NCI-H345 treated with DMSO at 0.1 percent for 48 hours (cell line): ENCODE data around the gene PLA1A.
"Not testable (repeated sequence)": the region's sequence is repeated elsewhere in the genome, so short reads cannot be mapped to it uniquely, and the experiment has no call there.

Source experiments
- DNase-seq: peaks from one replicate; lab custom pipeline; 2025; ENCODE audit not compliant: unreplicated experiment; lab: John Stamatoyannopoulos, UW

The PLA1A gene, protein sequence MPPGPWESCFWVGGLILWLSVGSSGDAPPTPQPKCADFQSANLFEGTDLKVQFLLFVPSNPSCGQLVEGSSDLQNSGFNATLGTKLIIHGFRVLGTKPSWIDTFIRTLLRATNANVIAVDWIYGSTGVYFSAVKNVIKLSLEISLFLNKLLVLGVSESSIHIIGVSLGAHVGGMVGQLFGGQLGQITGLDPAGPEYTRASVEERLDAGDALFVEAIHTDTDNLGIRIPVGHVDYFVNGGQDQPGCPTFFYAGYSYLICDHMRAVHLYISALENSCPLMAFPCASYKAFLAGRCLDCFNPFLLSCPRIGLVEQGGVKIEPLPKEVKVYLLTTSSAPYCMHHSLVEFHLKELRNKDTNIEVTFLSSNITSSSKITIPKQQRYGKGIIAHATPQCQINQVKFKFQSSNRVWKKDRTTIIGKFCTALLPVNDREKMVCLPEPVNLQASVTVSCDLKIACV

DNA sequence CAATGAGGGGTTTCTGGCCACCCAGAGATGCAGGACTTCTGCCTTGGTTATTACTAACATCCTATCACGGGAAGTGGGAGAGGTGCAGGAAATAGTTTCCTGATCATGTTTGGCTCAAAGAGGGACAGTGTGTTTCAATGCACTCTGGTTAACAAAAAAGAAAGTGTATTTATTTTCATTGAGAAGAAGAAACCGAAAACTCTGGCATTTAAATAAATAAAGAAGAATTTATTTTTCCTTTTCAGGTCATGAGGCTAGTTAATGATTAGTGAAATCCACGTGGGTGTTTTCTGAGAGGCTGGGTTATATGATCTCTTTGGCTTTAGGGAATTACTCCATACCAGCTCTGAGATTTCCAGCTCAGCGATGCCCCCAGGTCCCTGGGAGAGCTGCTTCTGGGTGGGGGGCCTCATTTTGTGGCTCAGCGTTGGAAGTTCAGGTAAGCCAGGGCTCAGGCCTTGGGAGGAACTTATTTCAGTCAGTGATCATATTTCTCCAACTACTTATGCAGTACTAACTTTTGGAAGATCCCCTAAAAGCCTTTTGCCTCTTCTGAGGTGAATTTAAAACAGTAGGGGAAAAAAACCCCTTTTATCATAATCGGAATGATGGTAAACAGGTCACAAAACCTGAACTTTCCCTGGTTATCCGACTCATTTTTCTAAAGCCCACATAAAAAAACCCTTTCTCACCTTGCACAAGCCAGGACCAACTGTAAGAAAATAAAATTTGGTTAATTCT, at the start of gene PLA1A:
TSS of gene PLA1A (plus strand) at position 338 of the 741 bp plus-strand sequence. CDS start at position 367, 29 bp downstream.
- no peak for DNase-seq

DNA sequence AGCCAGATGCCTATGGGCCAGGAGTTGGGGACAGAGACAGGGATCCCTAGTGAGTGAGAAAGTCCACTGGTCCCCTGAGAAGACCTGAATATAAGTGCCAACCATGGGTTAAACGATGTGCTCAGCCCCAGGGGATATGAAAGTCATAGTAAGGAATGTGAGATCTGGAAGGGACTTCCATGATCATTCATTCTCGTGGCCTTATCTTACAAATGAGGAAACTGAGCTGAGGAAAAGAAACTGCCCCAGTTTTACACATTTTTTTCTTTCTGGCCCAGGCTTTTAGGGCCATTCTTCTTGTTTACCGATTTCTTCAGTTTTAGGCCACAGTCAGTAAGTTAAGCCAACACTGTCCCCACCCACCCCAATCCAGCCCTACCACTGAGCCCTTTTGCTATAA, 49.3 kb upstream of the PLA1A start:
- DNase-seq, result no peak

DNA sequence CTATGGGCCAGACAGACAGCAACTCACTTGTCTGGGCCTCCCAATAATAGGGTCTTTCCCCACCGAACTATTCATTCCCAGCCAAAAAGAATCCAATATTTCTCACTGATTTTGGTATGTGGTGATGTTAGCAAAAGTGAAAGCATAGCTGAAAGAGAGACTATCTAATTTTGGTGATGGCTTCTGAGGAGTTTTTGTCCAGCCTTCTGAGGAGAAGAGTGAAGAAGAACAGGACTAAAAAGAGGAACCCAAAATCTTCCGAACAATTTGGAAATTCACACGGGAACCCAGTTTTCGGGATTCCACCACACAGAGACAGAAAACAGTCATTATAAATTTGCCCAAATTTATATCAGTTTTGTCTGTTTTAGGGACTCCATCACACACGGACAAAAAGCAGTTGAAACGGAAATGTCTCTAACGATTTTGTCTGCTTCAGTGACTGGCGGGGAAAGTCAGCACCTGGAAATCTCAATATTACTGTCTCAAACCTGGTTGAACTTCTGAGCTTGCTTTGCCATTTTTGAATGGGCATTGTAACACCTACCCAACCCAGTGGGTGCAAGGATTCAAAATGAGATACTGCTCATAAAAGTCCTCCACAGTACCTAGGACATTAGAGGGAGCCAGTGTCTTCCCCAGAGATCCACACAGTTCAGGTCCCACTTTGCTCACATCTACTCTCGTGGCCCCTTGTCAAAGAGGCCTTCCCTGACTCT, 47.3 kb upstream of the PLA1A start:
- no peak for DNase-seq

DNA sequence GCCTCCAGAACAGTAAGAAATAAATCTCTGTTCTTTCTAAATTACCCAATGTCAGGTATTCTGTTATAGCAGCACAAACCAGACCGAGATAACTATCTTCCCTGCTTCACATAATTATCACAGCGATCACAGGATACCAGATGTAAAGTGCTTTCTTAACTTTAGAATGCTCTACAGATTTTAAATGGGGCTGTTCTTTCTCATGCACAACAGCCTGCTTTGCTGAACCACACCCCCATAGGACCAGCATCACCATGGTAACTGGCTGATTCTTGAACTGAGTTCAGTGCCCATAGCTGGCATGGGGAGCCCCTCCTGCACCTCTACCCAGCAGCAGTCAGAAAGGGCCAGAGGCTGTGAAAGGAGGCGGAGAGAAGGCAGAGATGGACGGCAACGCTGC, 46.1 kb upstream of the PLA1A start:
- no peak for DNase-seq

DNA sequence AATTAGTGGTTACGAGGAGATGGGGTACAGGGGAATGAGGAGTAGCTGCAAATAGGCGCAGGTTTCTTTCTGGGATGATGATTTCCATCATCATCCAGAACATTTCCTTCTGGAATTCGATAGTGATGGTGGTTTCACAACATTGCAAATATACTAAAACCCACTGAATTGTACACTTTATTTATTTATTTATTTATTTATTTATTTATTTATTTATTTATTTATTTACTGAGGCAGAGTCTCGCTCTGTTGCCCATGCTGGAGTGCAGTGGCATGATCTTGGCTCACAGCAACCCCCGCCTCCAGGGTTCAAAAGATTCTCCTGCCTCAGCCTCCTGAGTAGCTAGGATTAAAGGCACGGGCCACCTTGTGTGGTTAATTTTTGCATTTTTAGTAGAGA, 44.8 kb upstream of the PLA1A start:
- not testable (repeated sequence) for DNase-seq

DNA sequence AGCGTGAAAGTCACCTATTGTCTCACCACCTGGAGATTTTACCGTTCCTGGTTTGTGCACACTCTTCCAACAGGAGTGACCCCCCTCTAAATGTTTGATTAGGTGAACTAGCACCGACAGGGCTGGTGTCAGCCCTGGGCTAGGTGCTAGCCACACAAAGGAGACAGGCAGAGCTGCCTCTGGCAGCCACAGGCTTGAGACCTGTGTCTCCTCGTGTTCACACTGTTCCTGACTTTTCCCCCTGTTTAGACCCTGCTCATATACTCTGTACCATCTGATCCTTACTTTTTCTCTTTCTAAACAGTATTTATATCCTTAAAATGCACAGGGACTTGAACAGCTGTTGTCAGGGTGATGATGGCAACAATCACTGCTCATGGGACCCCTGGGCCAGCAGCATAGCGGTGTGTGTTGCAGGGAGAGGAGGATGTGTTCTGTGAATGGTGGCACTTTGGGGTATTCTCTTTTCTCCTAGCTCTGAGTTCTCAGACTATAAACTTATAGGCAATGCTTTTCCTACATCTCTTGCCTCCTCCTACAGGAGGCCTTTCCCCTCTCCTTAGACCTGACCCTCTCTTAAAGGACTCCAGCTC, 43.8 kb upstream of the PLA1A start:
- DNase-seq, result no peak

DNA sequence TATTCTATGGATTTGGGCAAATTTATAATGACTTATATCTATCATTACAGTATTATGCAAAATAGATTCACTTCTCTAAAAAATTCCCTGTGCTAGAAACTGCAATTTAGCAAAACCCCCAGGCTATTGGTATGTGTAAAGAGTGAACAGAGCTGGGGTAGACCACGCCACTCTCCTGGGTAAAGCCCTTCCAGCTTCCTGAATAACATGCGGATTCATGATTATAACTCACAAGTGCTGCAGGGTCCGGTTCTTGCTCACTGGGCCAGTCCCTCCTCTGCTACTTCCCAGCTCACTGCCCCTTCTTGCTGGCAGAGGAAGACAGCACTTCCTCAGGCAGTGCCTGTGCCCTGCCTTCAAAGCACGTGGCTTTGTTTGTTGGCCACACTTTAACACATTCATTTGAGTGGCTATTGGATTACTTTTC, 42.4 kb upstream of the PLA1A start:
- DNase-seq, result no peak

DNA sequence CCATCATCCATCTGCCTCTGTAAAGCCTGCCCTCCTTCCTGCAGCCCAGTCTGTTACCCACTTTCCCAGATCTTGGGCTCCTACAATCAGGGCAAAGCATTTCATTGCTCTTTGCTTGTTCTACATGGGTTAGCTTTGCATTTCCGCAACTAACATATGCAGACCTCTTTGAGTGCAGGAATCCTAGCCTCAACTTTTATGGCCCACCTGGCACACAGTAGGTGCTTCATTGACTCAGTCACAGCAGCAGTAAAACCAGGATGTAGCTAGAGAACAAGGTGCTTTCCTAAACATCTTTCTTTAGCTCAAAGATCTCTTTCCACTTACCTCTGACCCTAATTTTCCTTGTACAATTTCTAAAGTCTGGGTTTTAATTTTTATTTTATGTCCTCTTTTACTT, 41.8 kb upstream of the PLA1A start:
- DNase-seq, result no peak

DNA sequence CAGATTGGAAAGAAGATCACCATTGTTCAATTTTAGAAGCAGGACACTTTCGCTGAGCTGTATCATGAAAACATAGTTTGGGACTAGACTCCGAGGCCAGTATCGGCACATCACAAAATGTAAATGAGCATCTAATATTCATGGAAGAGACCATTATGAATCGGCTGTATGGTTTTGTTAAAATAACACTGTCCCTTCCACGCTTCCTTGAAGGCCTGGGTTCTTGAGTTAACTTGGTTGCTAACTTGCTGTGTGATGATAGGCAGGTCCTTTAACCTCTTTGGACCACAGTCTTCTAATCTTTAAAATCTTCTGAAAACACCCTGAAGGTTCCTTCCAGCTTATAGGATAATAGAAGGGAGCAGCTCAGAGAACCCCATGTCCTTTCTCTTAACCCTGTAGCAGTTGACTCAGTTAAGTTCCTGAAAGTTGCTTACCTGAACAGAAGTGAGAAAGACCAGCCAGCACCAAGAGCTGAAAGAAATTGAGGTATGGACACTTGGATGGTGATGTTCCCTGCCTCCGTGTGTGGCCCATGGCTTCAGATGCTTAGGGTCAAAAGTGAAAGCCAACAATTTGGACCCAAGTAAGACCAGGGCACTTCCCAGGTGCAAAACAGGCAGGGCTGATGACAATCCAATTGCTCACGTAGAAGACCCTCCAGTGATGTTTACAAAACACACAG, 40.4 kb upstream of the PLA1A start:
- no peak for DNase-seq

DNA sequence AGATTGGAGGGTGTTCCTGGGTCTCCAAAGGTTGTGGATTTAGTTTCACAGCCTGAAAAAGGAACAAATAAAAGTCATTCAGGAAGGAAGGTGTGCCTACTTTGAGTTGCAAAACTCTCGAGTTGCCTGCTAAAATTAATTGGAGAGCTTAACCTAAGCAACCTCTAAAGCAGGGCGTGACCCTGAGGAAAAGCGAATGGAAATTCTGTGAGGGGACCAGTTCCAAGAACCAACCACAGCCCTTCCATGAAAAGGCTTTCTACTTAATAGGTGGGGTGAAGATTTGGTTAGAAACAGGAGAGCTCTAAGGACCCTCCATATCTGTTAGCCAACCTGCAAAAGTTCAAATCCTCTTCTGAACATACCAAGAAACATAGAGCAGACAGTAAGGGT, 39.8 kb upstream of the PLA1A start:
- DNase-seq, result no peak

DNA sequence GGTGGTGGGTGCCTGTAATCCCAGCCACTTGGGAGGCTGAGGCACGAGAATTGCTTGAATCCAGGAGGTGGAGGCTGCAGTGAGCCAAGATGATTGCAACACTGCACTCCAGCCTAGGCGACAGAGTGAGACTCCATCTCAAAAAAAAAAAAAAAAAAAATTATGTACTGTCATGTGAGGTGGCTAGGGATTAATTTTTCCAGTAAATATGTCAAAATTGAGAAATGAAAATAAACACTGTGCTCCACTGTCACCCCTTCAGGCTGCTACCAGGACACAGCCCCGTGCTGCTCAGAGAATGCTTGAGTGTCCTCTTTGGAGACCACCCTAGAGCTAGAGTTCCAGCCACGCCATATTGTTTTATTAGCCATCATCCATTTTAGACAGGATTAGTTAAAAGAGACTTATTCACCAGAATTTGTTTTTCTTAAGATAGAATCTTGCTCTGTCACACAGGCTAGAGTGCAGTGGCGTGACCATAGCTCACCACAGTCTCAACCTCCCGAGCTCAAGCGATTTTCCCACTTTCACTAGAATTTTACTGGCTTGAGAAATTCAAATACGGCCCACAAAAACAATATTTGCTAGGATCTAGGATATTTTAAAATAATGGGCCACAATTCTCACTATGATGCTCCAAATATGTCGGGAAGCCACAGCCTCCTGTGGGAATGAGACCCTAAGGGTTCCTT, 38.9 kb upstream of the PLA1A start:
- DNase-seq, result no peak

DNA sequence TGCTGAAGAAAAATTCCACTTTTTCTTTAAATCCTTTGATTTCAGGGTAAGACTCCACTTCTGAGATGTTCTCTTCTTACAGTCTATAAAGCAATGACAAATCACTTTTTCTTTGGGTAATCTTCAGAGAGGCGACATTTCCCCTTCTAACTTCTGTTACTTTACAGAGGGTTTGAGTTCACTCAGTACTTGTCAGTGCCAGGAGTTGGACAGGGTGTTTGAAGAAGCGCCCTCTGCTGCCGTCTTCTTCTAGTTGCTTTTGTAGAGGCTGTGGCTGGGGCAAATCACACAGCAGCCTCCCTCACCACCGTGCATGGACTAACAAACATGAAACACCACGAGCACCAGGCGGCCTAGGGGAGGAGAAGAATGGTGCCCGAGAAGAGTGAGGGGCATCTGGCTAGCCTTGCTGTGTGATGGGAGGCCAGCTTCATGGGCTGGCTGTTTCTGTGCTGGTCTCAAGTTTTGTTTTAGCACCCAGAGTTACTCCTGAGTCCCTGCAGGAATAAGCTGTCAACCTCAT, 38.2 kb upstream of the PLA1A start, which contains the start of gene CD80:
TSS of gene CD80 (minus strand) at position 174 of the 523 bp plus-strand sequence. CDS start 1,886 bp downstream, outside the sequence.
- no peak for DNase-seq

DNA sequence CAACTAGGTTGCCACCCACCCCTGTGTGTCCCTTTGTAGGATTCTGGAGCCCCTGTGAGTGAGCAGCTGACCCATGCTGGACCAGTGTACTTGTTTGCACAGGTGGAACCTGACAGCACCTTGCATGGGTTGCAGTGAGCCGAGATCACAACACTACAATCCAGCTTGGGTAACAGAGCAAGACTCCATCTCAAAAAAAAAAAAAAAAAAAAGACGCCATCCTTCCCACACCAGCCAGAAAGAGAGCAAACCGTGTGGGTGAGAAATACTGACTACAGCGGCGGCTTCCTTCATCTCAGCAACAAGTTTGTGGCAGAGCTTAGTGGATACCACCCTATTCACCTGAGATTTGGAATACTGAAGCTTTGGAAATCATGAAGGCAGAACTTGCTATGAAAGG, 37.5 kb upstream of the PLA1A start:
- DNase-seq, result no peak

DNA sequence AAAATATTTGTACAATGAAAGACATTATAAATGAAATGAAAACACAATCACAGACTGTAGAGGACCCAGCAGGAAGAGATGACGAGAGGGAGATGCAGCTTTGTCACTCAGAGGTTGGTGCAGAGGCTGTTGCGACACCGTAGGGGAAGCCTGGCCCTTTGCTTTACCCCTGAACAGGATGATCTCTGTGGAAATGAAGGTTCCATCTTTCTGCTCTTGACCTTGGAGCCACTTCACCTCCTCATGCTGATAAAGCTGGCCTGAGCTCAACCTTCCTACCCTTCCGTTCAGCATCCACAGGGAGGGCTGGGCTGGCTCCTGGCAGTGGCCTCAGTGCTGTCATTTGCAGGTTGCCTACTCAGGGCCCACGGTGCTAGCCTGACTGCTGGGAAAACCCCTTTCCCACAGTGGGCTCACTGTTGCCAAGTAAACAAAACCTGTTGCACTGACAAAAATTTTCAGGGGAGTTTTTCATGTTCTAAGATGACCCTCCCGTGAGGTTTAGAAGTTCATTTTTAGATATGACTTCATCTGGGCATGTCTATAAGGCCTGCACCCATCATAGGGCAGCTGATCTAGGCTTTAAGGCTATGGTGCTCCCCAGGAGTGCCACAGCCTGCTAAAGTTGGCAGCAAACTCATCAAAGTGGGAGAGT, 35.3 kb upstream of the PLA1A start:
- no peak for DNase-seq

DNA sequence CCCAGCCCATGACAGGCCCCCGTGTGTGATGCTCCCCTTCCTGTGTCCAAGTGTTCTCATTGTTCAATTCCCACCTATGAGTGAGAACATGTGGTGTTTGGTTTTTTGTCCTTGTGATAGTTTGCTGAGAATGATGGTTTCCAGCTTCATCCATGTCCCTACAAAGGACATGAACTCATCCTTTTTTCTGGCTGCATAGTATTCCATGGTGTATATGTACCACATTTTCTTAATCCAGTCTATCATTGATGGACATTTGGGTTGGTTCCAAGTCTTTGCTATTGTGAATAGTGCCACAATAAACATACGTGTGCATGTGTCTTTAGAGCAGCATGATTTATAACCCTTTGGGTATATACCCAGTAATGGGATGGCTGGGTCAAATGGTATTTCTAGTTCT, 34.4 kb upstream of the PLA1A start:
- not testable (repeated sequence) for DNase-seq

DNA sequence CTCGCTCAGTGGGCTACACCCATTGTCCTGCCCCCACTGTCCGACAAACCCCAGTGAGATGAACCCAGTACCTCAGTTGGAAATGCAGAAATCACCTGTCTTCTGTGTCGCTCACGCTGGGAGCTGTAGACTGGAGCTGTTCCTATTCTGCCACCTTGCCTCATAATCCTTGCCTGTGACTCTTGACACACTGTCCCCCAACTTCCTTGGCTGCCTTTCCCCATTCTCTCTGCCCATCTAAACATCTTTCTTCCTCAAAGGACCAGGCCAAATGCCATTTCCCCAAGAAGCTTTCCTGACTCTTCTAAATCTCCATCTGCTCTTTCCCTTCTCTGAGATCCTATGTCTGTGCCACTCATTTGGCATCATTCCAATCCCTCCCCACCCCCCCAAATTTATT, 28.5 kb upstream of the PLA1A start:
- DNase-seq, result no peak

DNA sequence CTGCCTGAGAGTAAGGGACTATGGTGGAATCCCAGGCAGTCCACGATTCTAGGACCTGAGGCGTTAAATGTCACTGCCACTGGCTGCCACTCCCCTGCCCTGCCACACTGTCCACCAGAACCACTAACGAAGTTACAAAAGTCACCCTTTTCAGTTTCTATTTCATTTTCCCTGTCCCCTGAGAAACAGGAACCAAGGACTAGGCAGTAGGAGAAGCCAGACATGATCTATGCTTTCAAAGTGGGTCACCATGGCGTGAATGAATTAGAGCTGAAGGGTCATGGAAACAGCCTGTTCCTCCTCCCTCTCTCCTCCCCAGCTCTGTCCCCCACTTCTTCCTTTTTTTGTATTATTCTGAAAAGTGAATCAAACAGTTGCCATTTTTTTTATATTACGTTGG, 27.5 kb upstream of the PLA1A start:
- no peak for DNase-seq

DNA sequence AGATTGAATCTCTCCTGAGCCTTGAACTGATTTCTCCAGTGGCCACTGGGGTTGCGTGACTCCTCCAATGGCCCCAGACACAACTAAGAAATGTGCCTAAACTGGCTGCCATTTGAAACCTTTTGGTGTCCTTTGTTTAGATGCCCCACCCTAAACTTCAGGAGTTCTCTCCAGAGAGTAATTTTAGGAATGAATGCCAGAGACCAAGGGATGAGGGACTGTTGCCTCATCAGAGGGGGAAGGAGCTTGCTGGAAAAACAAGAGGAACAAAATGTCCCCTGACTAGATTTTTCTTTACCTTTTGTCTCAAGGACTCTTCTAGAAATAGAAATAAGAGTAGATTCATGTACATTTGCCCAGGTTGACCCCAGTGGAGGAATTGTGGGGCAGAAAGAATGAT, 26.5 kb upstream of the PLA1A start:
- no peak for DNase-seq

DNA sequence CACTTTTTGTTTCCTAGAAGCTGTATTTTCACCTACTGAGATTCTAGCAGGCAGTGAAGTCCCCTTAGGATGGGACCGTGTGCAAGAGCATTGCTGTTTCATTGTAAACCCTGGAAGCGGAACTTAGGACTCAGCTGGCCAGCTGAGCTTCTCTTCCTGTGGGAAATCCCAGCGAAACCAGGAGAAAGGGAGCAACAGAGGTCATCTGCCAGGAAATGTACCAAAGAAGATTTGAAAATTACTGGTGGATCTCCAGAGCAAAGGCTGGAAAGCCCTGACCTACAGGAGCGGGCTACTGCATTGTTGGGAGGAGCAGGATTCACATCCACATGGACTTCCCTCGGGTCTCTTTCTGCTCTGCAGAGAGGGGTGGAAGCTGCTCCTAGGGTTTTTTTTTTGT, 26.0 kb upstream of the PLA1A start:
- DNase-seq, result no peak
